ENCODE results near the gene MAPRE2.

GRCh38 chr18:35061804-35062203 is 20.6 kb downstream of the MAPRE2 start:
- no peak for TF ChIP-seq CTCF (IDR thresholded peaks at IDR 0.05)
- TF ChIP-seq POLR2AphosphoS5 (IDR thresholded peaks at IDR 0.05): no peak
- TF ChIP-seq POLR2A (IDR thresholded peaks at IDR 0.05): no peak

Measured in gastroesophageal sphincter (tissue), 3 donors.